Ishikawa (cell line): ENCODE data around the gene GMEB2.

Experiments
- CEBPB ChIP-seq: IDR thresholded peaks from 2 replicates; pipeline ENCODE4 v1.6.1; 2012
- CREB1 ChIP-seq: IDR thresholded peaks from 2 replicates; pipeline ENCODE4 v1.6.1; 2012; ENCODE audit warnings: low read depth
- EGR1 ChIP-seq: IDR thresholded peaks from 2 replicates; pipeline ENCODE4 v1.6.1; 2012
- EP300 ChIP-seq: IDR thresholded peaks from 2 replicates; pipeline ENCODE4 v1.6.1; 2012; ENCODE audit warnings: borderline replicate concordance
- FOXM1 ChIP-seq: IDR thresholded peaks from 2 replicates; pipeline ENCODE4 v1.6.1; 2012; ENCODE audit warnings: low read depth, borderline replicate concordance
- MAX ChIP-seq: IDR thresholded peaks from 2 replicates; pipeline ENCODE4 v1.6.1; 2012
- NFIC ChIP-seq: IDR thresholded peaks from 2 replicates; pipeline ENCODE4 v1.6.1; 2012
- RAD21 ChIP-seq: IDR thresholded peaks from 2 replicates; pipeline ENCODE4 v1.6.1; 2012; ENCODE audit warnings: low read depth
- REST ChIP-seq: IDR thresholded peaks from 2 replicates; pipeline ENCODE4 v1.6.1; 2012; ENCODE audit warnings: low read depth, mild to moderate bottlenecking
- TAF1 ChIP-seq: IDR thresholded peaks from 2 replicates; pipeline ENCODE4 v1.6.1; 2012; ENCODE audit warnings: low read depth, mild to moderate bottlenecking
- TCF12 ChIP-seq: IDR thresholded peaks from 2 replicates; pipeline ENCODE4 v1.6.1; 2012; ENCODE audit warnings: low read depth
- TEAD4 ChIP-seq: IDR thresholded peaks from 2 replicates; pipeline ENCODE4 v1.6.1; 2012
- USF1 ChIP-seq: IDR thresholded peaks from 2 replicates; pipeline ENCODE4 v1.6.1; 2012
- YY1 ChIP-seq: IDR thresholded peaks from 2 replicates; pipeline ENCODE4 v1.6.1; 2012; ENCODE audit warnings: low read depth
- ZBTB7A ChIP-seq: IDR thresholded peaks from 2 replicates; pipeline ENCODE4 v1.6.1; 2012; ENCODE audit warnings: low read depth

Gene GMEB2

GRCh38 chr20:63544958-63545516 lies 81.9 kb downstream of the GMEB2 start:
- TF ChIP-seq NFIC (no peak; the same call in 1 of the 2 replicates), FOXM1 (0 out of 2 replicates have a peak, but pooled peaks have one; percentile 20), YY1 (no peak), TCF12 (peak; percentile 89), ZBTB7A (peak; percentile 85), CREB1 (no peak), EP300 (peak; percentile 83), TEAD4 (peak; percentile 71)

GRCh38 chr20:63544241-63544957 lies 82.5 kb downstream of the GMEB2 start:
- TF ChIP-seq REST (no peak), YY1 (no peak), USF1 (no peak), EGR1 (no peak), FOXM1 (no peak), CREB1 (no peak), EP300 (no peak), TCF12 (no peak), CEBPB (no peak)

- TF ChIP-seq RAD21, result no peak
- TF ChIP-seq ZBTB7A, result no peak
- no peak for TF ChIP-seq TAF1
Observed at GRCh38 chr20:63543733-63544132, 83.2 kb downstream of the GMEB2 start.

GRCh38 chr20:63543131-63543530 lies 83.8 kb downstream of the GMEB2 start:
- TF ChIP-seq EP300 (peak; percentile 75; the same call in 1 of the 2 replicates), CEBPB (no peak), NFIC (peak; percentile 86), FOXM1 (no peak), TCF12 (peak; percentile 76), ZBTB7A (no peak), MAX (peak; percentile 31; the same call in 1 of the 2 replicates), TEAD4 (0 out of 2 replicates have a peak, but pooled peaks have one; percentile 46), USF1 (no peak), TAF1 (no peak), YY1 (no peak), REST (no peak), CREB1 (no peak), RAD21 (no peak), EGR1 (no peak)

- TF ChIP-seq CREB1, result no peak
- no peak for TF ChIP-seq YY1
- no peak for TF ChIP-seq TAF1
- no peak for TF ChIP-seq TEAD4
- TF ChIP-seq RAD21, result no peak
- no peak for TF ChIP-seq EP300
- no peak for TF ChIP-seq MAX
- TF ChIP-seq EGR1, result 0 out of 2 replicates have a peak, but pooled peaks have one; percentile 20
Observed at GRCh38 chr20:63542696-63543095, 84.2 kb downstream of the GMEB2 start.

- TF ChIP-seq NFIC (no peak), CEBPB (no peak), FOXM1 (no peak), CREB1 (no peak), TEAD4 (no peak), TCF12 (no peak), EGR1 (no peak), USF1 (no peak), ZBTB7A (no peak), YY1 (no peak), REST (no peak), MAX (no peak), EP300 (no peak), TAF1 (no peak)
Observed at GRCh38 chr20:63542031-63542559, 84.8 kb downstream of the GMEB2 start.
